ENCODE results near the gene PSORS1C2. TPM values are rescaled to one million over a fixed set of nuclear protein-coding genes. Genes with fewer than 3 reads are reported as not detected.
A peak's percentile ranks its signal among the peaks of the same experiment; 100 is the strongest.

Gene PSORS1C2
- total RNA-seq, 1 donor from 2014 or later = 0.38 TPM

DNA sequence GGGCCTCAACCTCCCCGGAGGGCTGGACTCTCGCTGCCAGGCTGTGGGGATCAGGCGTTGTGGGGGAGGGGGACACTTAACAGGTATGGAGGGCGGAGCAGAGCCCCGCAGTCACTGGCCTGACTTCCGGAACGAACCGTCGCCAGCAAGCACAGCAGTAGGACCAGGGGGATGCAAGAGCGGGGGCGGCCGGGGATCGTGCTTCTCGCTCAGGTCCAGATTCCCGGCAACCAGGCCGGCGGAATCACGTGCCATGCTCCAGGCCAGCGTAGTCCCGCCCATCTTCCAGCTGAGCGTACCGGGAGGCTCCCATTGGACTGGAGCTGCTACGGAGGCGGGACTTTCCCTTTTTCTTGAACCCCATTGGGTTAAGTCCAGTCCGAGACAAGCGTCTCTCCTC, 41.6 kb upstream of the PSORS1C2 start:
- peaks cover 9% of the 10 kb centered on the region for H3K27me3 Mint-ChIP-seq (ENCODE audit: unreplicated experiment)
- peaks cover 9% of the 10 kb centered on the region for H3K4me1 Mint-ChIP-seq (ENCODE audit: unreplicated experiment)
- no peaks in the 10 kb centered on the region for H3K36me3 Mint-ChIP-seq (ENCODE audit: low read depth, unreplicated experiment)
- TF ChIP-seq, protein P1, sequence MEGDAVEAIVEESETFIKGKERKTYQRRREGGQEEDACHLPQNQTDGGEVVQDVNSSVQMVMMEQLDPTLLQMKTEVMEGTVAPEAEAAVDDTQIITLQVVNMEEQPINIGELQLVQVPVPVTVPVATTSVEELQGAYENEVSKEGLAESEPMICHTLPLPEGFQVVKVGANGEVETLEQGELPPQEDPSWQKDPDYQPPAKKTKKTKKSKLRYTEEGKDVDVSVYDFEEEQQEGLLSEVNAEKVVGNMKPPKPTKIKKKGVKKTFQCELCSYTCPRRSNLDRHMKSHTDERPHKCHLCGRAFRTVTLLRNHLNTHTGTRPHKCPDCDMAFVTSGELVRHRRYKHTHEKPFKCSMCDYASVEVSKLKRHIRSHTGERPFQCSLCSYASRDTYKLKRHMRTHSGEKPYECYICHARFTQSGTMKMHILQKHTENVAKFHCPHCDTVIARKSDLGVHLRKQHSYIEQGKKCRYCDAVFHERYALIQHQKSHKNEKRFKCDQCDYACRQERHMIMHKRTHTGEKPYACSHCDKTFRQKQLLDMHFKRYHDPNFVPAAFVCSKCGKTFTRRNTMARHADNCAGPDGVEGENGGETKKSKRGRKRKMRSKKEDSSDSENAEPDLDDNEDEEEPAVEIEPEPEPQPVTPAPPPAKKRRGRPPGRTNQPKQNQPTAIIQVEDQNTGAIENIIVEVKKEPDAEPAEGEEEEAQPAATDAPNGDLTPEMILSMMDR (IDR thresholded peaks at IDR 0.05; ENCODE audit: unreplicated experiment) = no peak
- H3K27ac Mint-ChIP-seq (ENCODE audit: unreplicated experiment) = no peak overlapping the region
- no peak overlapping the region for H3K4me3 Mint-ChIP-seq (ENCODE audit: unreplicated experiment)
- no peaks in the 10 kb centered on the region for H3K9me3 Mint-ChIP-seq (ENCODE audit: unreplicated experiment)
- no peak for DNase-seq (ENCODE audit: low spot score)

DNA sequence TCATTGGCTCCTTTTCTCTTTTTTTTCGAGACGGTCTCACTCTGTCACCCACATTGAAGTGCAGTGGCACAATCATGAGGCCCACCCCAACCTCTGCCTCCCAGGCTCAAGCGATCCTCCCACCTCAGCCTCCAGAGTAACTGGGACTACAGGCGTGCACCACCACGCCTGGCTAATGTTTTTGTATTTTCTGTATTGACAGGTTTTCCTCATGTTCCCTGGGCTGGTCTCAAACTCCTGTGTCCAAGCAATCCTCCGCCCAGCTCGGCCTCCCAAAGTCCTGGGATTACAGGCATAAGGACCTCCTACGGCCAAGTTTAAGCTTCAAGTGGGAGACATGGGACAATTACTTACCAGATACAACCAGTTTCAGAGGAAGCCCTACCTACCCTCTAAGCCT, 41.0 kb upstream of the PSORS1C2 start:
- Mint-ChIP-seq H3K27me3 (ENCODE audit: unreplicated experiment) (peaks cover 9% of the 10 kb centered on the region), H3K4me1 (ENCODE audit: unreplicated experiment) (peaks cover 9% of the 10 kb centered on the region), H3K27ac (ENCODE audit: unreplicated experiment) (no peak overlapping the region), H3K4me3 (ENCODE audit: unreplicated experiment) (no peak overlapping the region), H3K9me3 (ENCODE audit: unreplicated experiment) (no peaks in the 10 kb centered on the region), H3K36me3 (ENCODE audit: low read depth, unreplicated experiment) (no peaks in the 10 kb centered on the region)
- TF ChIP-seq, protein P1 (IDR thresholded peaks at IDR 0.05; ENCODE audit: unreplicated experiment) = no peak
- no peak for DNase-seq (ENCODE audit: low spot score)

DNA sequence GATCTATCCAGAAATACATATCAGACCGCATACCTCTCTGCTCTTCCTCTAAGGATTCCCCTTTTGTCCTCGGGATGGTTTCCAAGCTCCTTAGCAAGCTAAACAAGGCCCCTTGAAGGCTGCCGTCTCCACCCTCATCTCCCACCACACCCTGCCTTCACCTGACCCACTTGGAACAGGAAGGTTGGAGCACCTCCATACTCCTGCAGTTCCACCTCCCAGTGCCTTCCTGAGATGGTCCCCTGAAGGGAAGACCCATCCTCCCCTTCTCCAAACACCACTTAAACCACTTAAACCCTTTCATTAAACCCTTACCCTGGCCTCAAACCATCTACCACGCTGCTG, 40.1 kb upstream of the PSORS1C2 start:
- peak overlapping the region; percentile 54 for H3K27ac Mint-ChIP-seq (ENCODE audit: unreplicated experiment)
- H3K36me3 Mint-ChIP-seq (ENCODE audit: low read depth, unreplicated experiment) = no peaks in the 10 kb centered on the region

DNA sequence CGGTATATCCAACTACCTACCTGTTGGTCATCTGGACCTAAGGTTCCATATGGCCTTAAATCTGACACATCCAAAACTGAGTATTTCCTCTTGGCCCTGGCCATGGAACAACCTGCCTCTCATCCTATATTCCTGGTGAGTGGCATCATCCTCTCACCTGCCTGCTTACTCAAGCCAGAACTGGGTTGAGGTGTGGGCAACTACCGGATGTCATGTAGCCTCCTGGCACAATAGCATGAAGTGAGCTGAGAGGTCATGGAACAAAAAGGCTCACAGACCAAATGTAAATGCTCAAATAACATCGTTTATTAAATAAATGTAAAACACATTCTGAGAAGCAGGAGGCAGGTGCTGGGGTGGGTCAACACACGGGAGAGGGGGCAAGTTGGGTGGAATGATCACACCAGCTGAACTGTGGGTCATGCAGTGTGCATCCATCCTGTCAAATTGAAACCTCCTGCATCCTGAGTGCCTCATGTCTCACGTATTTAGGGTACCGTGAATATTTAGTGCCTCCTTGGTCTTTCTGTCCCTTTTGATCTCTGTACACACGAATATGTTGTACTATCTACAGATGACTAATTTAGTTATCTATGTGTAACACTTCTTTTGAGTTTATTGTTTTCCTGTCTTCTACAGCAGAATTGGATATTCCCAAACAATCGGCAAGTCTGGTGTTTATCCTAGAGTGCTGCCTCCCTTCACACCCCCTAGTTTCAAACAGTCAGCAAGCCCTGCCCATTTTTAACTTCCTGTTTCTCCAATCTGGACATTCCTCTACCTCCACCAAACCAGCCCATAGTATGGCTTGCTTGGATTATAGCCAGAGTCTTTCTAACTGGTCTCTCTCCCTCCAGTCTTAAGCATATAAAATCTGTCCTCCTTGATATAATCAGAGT, 39.5 kb upstream of the PSORS1C2 start:
- peaks cover 9% of the 10 kb centered on the region for H3K4me1 Mint-ChIP-seq (ENCODE audit: unreplicated experiment)

More for the DNA sequence above, 40.1 kb upstream of the PSORS1C2 start:
- TF ChIP-seq, protein P1 (IDR thresholded peaks at IDR 0.05; ENCODE audit: unreplicated experiment) = no peak
- no peak overlapping the region for H3K4me3 Mint-ChIP-seq (ENCODE audit: unreplicated experiment)
- H3K9me3 Mint-ChIP-seq (ENCODE audit: unreplicated experiment) = no peaks in the 10 kb centered on the region
- no peak for DNase-seq (ENCODE audit: low spot score)
- peaks cover 9% of the 10 kb centered on the region for H3K4me1 Mint-ChIP-seq (ENCODE audit: unreplicated experiment)
- peaks cover 9% of the 10 kb centered on the region for H3K27me3 Mint-ChIP-seq (ENCODE audit: unreplicated experiment)

DNA sequence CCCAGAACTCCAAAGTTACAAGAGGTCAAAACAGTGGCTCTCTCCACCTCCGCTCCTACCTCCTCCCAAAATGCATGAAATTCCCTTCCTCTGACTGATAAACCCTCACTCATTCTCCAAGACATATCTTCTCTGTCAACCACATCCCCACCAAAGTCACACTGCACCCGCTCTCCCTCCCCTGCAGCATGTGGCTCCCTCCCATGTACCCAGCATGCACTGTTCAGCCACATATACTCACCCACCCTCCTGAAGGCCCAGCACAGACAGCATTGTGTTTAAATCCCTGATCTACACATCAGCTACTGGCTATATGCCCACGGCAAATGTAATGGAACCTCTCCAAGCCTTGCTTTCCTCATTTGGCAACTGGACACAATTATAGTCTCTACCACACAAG, 37.1 kb upstream of the PSORS1C2 start:
- H3K27me3 Mint-ChIP-seq (ENCODE audit: unreplicated experiment) = peaks cover 13% of the 10 kb centered on the region
- peaks cover 9% of the 10 kb centered on the region for H3K4me1 Mint-ChIP-seq (ENCODE audit: unreplicated experiment)
- no peak overlapping the region for H3K27ac Mint-ChIP-seq (ENCODE audit: unreplicated experiment)
- no peaks in the 10 kb centered on the region for H3K36me3 Mint-ChIP-seq (ENCODE audit: low read depth, unreplicated experiment)
- H3K9me3 Mint-ChIP-seq (ENCODE audit: unreplicated experiment) = no peaks in the 10 kb centered on the region
- H3K4me3 Mint-ChIP-seq (ENCODE audit: unreplicated experiment) = no peak overlapping the region
- TF ChIP-seq, protein P1 (IDR thresholded peaks at IDR 0.05; ENCODE audit: unreplicated experiment) = no peak
- DNase-seq (ENCODE audit: low spot score) = no peak

More for the DNA sequence above, 39.5 kb upstream of the PSORS1C2 start:
- H3K9me3 Mint-ChIP-seq (ENCODE audit: unreplicated experiment) = no peaks in the 10 kb centered on the region
- no peak overlapping the region for H3K4me3 Mint-ChIP-seq (ENCODE audit: unreplicated experiment)
- no peak for DNase-seq (ENCODE audit: low spot score)
- peaks cover 6% of the 10 kb centered on the region for H3K27me3 Mint-ChIP-seq (ENCODE audit: unreplicated experiment)
- no peaks in the 10 kb centered on the region for H3K36me3 Mint-ChIP-seq (ENCODE audit: low read depth, unreplicated experiment)
- no peak overlapping the region for H3K27ac Mint-ChIP-seq (ENCODE audit: unreplicated experiment)
- TF ChIP-seq, protein P1 (IDR thresholded peaks at IDR 0.05; ENCODE audit: unreplicated experiment) = no peak

Measured in endothelial cell (in vitro differentiated cells).